IMR-90 (cell line): ENCODE data around the gene CUBN. TPM values are rescaled to one million over a fixed set of nuclear protein-coding genes. Genes with fewer than 3 reads are reported as not detected.

Source experiments
- ATAC-seq: fragments of 200-7000 bp; cut with Tn5 transposase; 2 replicates; pipeline ENCODE4 v1.9.1; 2020; ENCODE audit warnings: low read depth, mild to moderate bottlenecking, moderate library complexity
- BruUV-seq: library from RNA; stranded (reverse); fragments of 400-500 nt; replicated peaks from 2 replicates; lab custom pipeline; 2021; lab: Mats Ljungman, UMichigan
- CTCF ChIA-PET: fragments of 300-600 bp; formaldehyde crosslinking; extraction: SDS; loops from one replicate; lab custom pipeline; 2021; ENCODE audit warnings: antibody characterized with exemption; lab: Yijun Ruan, JAX
- POLR2A ChIA-PET: fragments of 300-600 bp; sonication (Branson Sonifier 250); formaldehyde crosslinking; loops from one replicate; lab custom pipeline; 2022; ENCODE audit warnings: antibody characterized with exemption; ENCODE audit not compliant: unreplicated experiment; lab: Charles Lee
- DNase-seq: peaks from one replicate; pipeline ENCODE4 v3.0.0; 2013
- H2AFZ ChIP-seq: replicated peaks from 2 replicates; pipeline ENCODE3; 2013; ENCODE audit warnings: low read length, mild to moderate bottlenecking; ENCODE audit not compliant: poor library complexity
- H2AK5ac ChIP-seq: 2 replicates; pipeline ENCODE4 v1.6.1; 2013; ENCODE audit warnings: low read depth, low read length, inconsistent platforms
- H2AK9ac ChIP-seq: replicated peaks from 2 replicates; pipeline ENCODE3; 2013; ENCODE audit warnings: mild to moderate bottlenecking, low read depth, low read length, moderate library complexity; ENCODE audit not compliant: poor library complexity
- H2BK120ac ChIP-seq: 2 replicates; pipeline ENCODE4 v1.6.1; 2013; ENCODE audit warnings: low read depth, low read length, inconsistent platforms
- H2BK15ac ChIP-seq: 3 replicates; pipeline ENCODE4 v1.6.1; 2013; ENCODE audit warnings: low read depth, low read length, inconsistent platforms
- H2BK20ac ChIP-seq: 2 replicates; pipeline ENCODE4 v1.6.1; 2013; ENCODE audit warnings: low read depth, mild to moderate bottlenecking, inconsistent platforms, low read length, moderate library complexity
- H2BK5ac ChIP-seq: 2 replicates; pipeline ENCODE4 v1.6.1; 2013; ENCODE audit warnings: mild to moderate bottlenecking, low read depth, low read length, inconsistent platforms; ENCODE audit not compliant: poor library complexity, severe bottlenecking
- H3K14ac ChIP-seq: replicated peaks from 2 replicates; pipeline ENCODE4 v1.6.1; 2013; ENCODE audit warnings: low read depth, low read length, inconsistent platforms
- H3K18ac ChIP-seq: 2 replicates; pipeline ENCODE4 v1.6.1; 2013; ENCODE audit warnings: low read depth, low read length, control low read depth
- H3K23ac ChIP-seq: 2 replicates; pipeline ENCODE4 v1.6.1; 2013; ENCODE audit warnings: low read depth, low read length, inconsistent platforms
- H3K27ac ChIP-seq: 2 replicates; pipeline ENCODE4 v1.5.1; 2013; ENCODE audit warnings: mild to moderate bottlenecking, control low read depth, low read length; ENCODE audit not compliant: insufficient read depth
- H3K27me3 ChIP-seq: 2 replicates; pipeline ENCODE4 v1.6.1; 2013; ENCODE audit warnings: low read length; ENCODE audit not compliant: control insufficient read depth, insufficient read depth
- H3K36me3 ChIP-seq: 2 replicates; pipeline ENCODE4 v1.6.1; 2013; ENCODE audit warnings: low read length, mixed read lengths; ENCODE audit not compliant: control insufficient read depth, insufficient read depth
- H3K4ac ChIP-seq: 2 replicates; pipeline ENCODE4 v1.6.1; 2013; ENCODE audit warnings: low read depth, low read length, inconsistent platforms
- H3K4me1 ChIP-seq: 2 replicates; pipeline ENCODE4 v1.6.1; 2013; ENCODE audit warnings: low read length, mixed read lengths; ENCODE audit not compliant: control insufficient read depth, insufficient read depth
- H3K4me2 ChIP-seq: 2 replicates; pipeline ENCODE4 v1.6.1; 2013; ENCODE audit warnings: low read depth, mild to moderate bottlenecking, control low read depth, low read length, moderate library complexity
- H3K4me3 ChIP-seq: 2 replicates; pipeline ENCODE4 v1.5.1; 2013; ENCODE audit warnings: low read depth, mild to moderate bottlenecking, control low read depth, low read length, moderate library complexity; ENCODE audit not compliant: insufficient read depth
- H3K56ac ChIP-seq: 2 replicates; pipeline ENCODE4 v1.6.1; 2013; ENCODE audit warnings: low read length, inconsistent platforms; ENCODE audit not compliant: insufficient read depth; ENCODE audit errors: extremely low read depth
- H3K79me1 ChIP-seq, 2 experiments: 2 replicates each; pipeline ENCODE4 v1.6.1; 2013; ENCODE audit warnings: low read length in 2 of 2, inconsistent platforms in 1 of 2, low read depth in 1 of 2
- H3K9ac ChIP-seq: 2 replicates; pipeline ENCODE4 v1.6.1; 2013; ENCODE audit warnings: low read depth, low read length, control low read depth
- H3K9me1 ChIP-seq: 2 replicates; pipeline ENCODE4 v1.6.1; 2013; ENCODE audit warnings: low read length, inconsistent platforms; ENCODE audit not compliant: insufficient read depth
- H3K9me3 ChIP-seq: 2 replicates; pipeline ENCODE4 v1.6.1; 2013; ENCODE audit warnings: low read length; ENCODE audit not compliant: control insufficient read depth, insufficient read depth
- H4K20me1 ChIP-seq: 2 replicates; pipeline ENCODE4 v1.6.1; 2013; ENCODE audit warnings: low read length, inconsistent platforms; ENCODE audit not compliant: insufficient read depth
- H4K5ac ChIP-seq: 2 replicates; pipeline ENCODE4 v1.6.1; 2013; ENCODE audit warnings: mild to moderate bottlenecking, low read depth, low read length, control low read depth
- H4K8ac ChIP-seq, 2 experiments: 2 replicates each; pipeline ENCODE4 v1.6.1; 2013; ENCODE audit warnings: low read depth in 2 of 2, low read length in 2 of 2, control low read depth in 1 of 2, inconsistent platforms in 1 of 2
- H4K91ac ChIP-seq: 2 replicates; pipeline ENCODE4 v1.6.1; 2013; ENCODE audit warnings: low read depth, low read length, inconsistent platforms; ENCODE audit not compliant: insufficient read depth
- CEBPB ChIP-seq: IDR thresholded peaks from 2 replicates; pipeline ENCODE4 v1.6.1; 2012; ENCODE audit warnings: low read depth, low read length, improper control_type of control experiment
- CHD1 ChIP-seq: IDR thresholded peaks from 2 replicates; pipeline ENCODE4 v1.6.1; 2012; ENCODE audit warnings: low read depth, low read length, improper control_type of control experiment
- CTCF ChIP-seq: conservative IDR thresholded peaks from 2 replicates; pipeline ENCODE4 v1.5.1; 2012; ENCODE audit warnings: mild to moderate bottlenecking, low read depth, low read length, improper control_type of control experiment
- ELK1 ChIP-seq: fragments of 150-350 bp; IDR thresholded peaks from 2 replicates; pipeline ENCODE4 v1.6.1; 2016; ENCODE audit warnings: low read depth, mild to moderate bottlenecking, low read length, moderate library complexity, borderline replicate concordance
- FOS ChIP-seq: fragments of 150-350 bp; IDR thresholded peaks from 2 replicates; pipeline ENCODE4 v1.6.1; 2016; ENCODE audit warnings: low read depth, low read length
- MAFK ChIP-seq: IDR thresholded peaks from 2 replicates; pipeline ENCODE4 v1.6.1; 2012; ENCODE audit warnings: low read depth, low read length, improper control_type of control experiment
- MXI1 ChIP-seq: IDR thresholded peaks from 2 replicates; pipeline ENCODE4 v1.6.1; 2012; ENCODE audit warnings: low read depth, mild to moderate bottlenecking, low read length, moderate library complexity, borderline replicate concordance
- NFE2L2 ChIP-seq: fragments of 150-350 bp; IDR thresholded peaks from 2 replicates; pipeline ENCODE4 v1.6.1; 2016; ENCODE audit warnings: low read depth, mild to moderate bottlenecking, low read length
- POLR2A ChIP-seq: IDR thresholded peaks from 2 replicates; pipeline ENCODE4 v1.6.1; 2012; ENCODE audit warnings: mild to moderate bottlenecking, low read depth, low read length
- RAD21 ChIP-seq: IDR thresholded peaks from 2 replicates; pipeline ENCODE4 v1.6.1; 2012; ENCODE audit warnings: low read length, improper control_type of control experiment
- RCOR1 ChIP-seq: IDR thresholded peaks from 2 replicates; pipeline ENCODE4 v1.6.1; 2012; ENCODE audit warnings: mild to moderate bottlenecking, low read length, improper control_type of control experiment; ENCODE audit not compliant: insufficient replicate concordance
- SMC3 ChIP-seq: fragments of 150-350 bp; IDR thresholded peaks from 2 replicates; pipeline ENCODE4 v1.6.1; 2016; ENCODE audit warnings: low read depth, mild to moderate bottlenecking, antibody characterized with exemption, low read length, moderate library complexity
- USF2 ChIP-seq: fragments of 150-350 bp; IDR thresholded peaks from 2 replicates; pipeline ENCODE4 v1.6.1; 2017; ENCODE audit warnings: mild to moderate bottlenecking, antibody characterized with exemption, low read length, low read depth
- WGBS, 2 experiments: methylation state at CpG; one replicate each; pipeline versions ENCODE4 v1.1.5 to v1.1.7; 2013; ENCODE audit warnings: missing lambda C conversion rate in 2 of 2; ENCODE audit not compliant: insufficient read length in 1 of 2; ENCODE audit errors: extremely low coverage in 2 of 2; 5-methylcytosine and 5-hydroxymethylcytosine counted together
- dilution Hi-C: fragments of 300-500 bp; cut with HindIII; formaldehyde crosslinking; loops from one replicate; pipeline ENCODE4 v1.14.3; 2018; ENCODE audit warnings: low sequenced_read_pairs; ENCODE audit not compliant: unreplicated experiment
- in situ Hi-C: fragments of 300-500 bp; cut with MboI; formaldehyde crosslinking; loops from 3 replicates; pipeline ENCODE4 v1.14.3; 2019; ENCODE audit warnings: low sequenced_read_pairs, inconsistent platforms, mixed read lengths
- intact Hi-C: fragments of 100-400 bp; cut with micrococcal nuclease; formaldehyde crosslinking; loops from 2 replicates; pipeline ENCODE4 v1.10.0; 2022
- polyA plus RNA-seq, 3 experiments: library from polyadenylated mRNA; depleted of rRNA; stranded (reverse); fragments of >200 nt; gene quantifications; 2 replicates each; pipeline ENCODE4 v1.2.3, GENCODE V29; 2012; ENCODE audit warnings: low replicate concordance in 1 of 3
- total RNA-seq: library from RNA; depleted of rRNA; stranded (reverse); fragments of >200 nt; gene quantifications from 2 replicates; pipeline ENCODE4 v1.2.3, GENCODE V29; 2012

The CUBN gene
- total and polyA plus RNA-seq, 2 of the 4 experiments (the other 2 are of a cell fraction) = 0.19 to 0.54 TPM

GRCh38 chr10:16886031-16886430 lies 243.6 kb downstream of the CUBN start:
- no peak overlapping the region for H2AK5ac ChIP-seq
- H2BK120ac ChIP-seq = no peak overlapping the region
- intact Hi-C loops = no loop called here
- DNase-seq (no peak), ATAC-seq (no peak)
- no peaks in the 10 kb centered on the region; the same call in 1 of the 2 replicates for H3K4me1 ChIP-seq
- TF ChIP-seq MXI1 (no peak), RCOR1 (no peak), CHD1 (no peak), NFE2L2 (no peak), RAD21 (no peak), CTCF (no peak), CEBPB (no peak), SMC3 (no peak), USF2 (no peak), FOS (no peak), MAFK (no peak), ELK1 (no peak), POLR2A (no peak)
- H4K20me1 ChIP-seq = no peaks in the 10 kb centered on the region
- no peak overlapping the region for H3K14ac ChIP-seq
- no peak overlapping the region for H4K5ac ChIP-seq
- no peaks in the 10 kb centered on the region for H3K79me1 ChIP-seq
- no peak overlapping the region for H2BK5ac ChIP-seq
- no CpG with 5 or more reads among the region's 2 CpGs for WGBS, 2 experiments
- BruUV-seq = no TSS peak
- H3K9ac ChIP-seq = no peak overlapping the region
- H2BK15ac ChIP-seq = no peak overlapping the region
- no peaks in the 10 kb centered on the region for H3K9me1 ChIP-seq
- dilution Hi-C loops = no loop called here
- no peak overlapping the region for H3K56ac ChIP-seq
- no peak overlapping the region for H4K91ac ChIP-seq
- no peak overlapping the region for H3K18ac ChIP-seq
- H3K4ac ChIP-seq = no peak overlapping the region
- ChIA-PET CTCF (no interaction called here), POLR2A (no interaction called here)
- no peak overlapping the region for H2BK20ac ChIP-seq
- H3K27ac ChIP-seq = no peak overlapping the region
- no peak overlapping the region for H3K23ac ChIP-seq
- no peak overlapping the region for H4K8ac ChIP-seq
- no peak overlapping the region for H3K4me2 ChIP-seq
- in situ Hi-C loops = no loop called here
- no peak overlapping the region for H2AK9ac ChIP-seq
- no peaks in the 10 kb centered on the region for H3K9me3 ChIP-seq
- H2AFZ ChIP-seq = no peak overlapping the region
- H3K4me3 ChIP-seq = no peak overlapping the region
- H3K27me3 ChIP-seq = no peaks in the 10 kb centered on the region
- H3K36me3 ChIP-seq = no peaks in the 10 kb centered on the region
